GM18951 (cell line): ENCODE data around the gene HSF4.
A peak's percentile ranks its signal among the peaks of the same experiment; 100 is the strongest.

Experiments
- POLR2A ChIP-seq: IDR thresholded peaks from 4 replicates; pipeline ENCODE4 v1.6.1; 2011; ENCODE audit warnings: mild to moderate bottlenecking; ENCODE audit not compliant: insufficient read length, insufficient read depth; ENCODE audit errors: extremely low read depth
- in situ Hi-C: fragments of 300-500 bp; cut with MboI; formaldehyde crosslinking; loops from one replicate; pipeline ENCODE4 v1.12.0; 2022; ENCODE audit warnings: low sequenced_read_pairs, mixed read lengths, inconsistent platforms; ENCODE audit not compliant: unreplicated experiment

The HSF4 gene

GRCh38 chr16:67146523-67147357, 17.8 kb upstream of the HSF4 start:
- TF ChIP-seq POLR2A, result no peak
- in situ Hi-C loops, result no loop called here

GRCh38 chr16:67147437-67148140, 17.0 kb upstream of the HSF4 start:
- in situ Hi-C loops, result no loop called here
- TF ChIP-seq POLR2A, result no peak

- in situ Hi-C loops, result no loop called here
- TF ChIP-seq POLR2A, result no peak
These were observed 16.3 kb upstream of the HSF4 start for GRCh38 chr16:67148221-67148620.

- in situ Hi-C loops, result no loop called here
- no peak for TF ChIP-seq POLR2A
These were observed 15.8 kb upstream of the HSF4 start for GRCh38 chr16:67148656-67149275.

GRCh38 chr16:67149276-67150046, 15.1 kb upstream of the HSF4 start:
- in situ Hi-C loops, result no loop called here

GRCh38 chr16:67150047-67150832, 14.3 kb upstream of the HSF4 start:
- in situ Hi-C loops, result no loop called here
- TF ChIP-seq POLR2A, result no peak

More at GRCh38 chr16:67149276-67150046, 15.1 kb upstream of the HSF4 start:
- TF ChIP-seq POLR2A, result no peak

- peak; percentile 53 for TF ChIP-seq POLR2A
- in situ Hi-C loops, result no loop called here
These were observed 13.6 kb upstream of the HSF4 start, which contains the start of gene B3GNT9 for GRCh38 chr16:67150833-67151396. Gene B3GNT9, minus strand, starts transcription at chr16:67150998. Its CDS starts 513 bp downstream, at chr16:67150485.

- no peak for TF ChIP-seq POLR2A
- in situ Hi-C loops, result no loop called here
These were observed 13.0 kb upstream of the HSF4 start for GRCh38 chr16:67151431-67152097.

GRCh38 chr16:67154578-67155294, 9.8 kb upstream of the HSF4 start:
- no peak for TF ChIP-seq POLR2A
- in situ Hi-C loops, result no loop called here

- in situ Hi-C loops, result no loop called here
- no peak for TF ChIP-seq POLR2A
These were observed 9.0 kb upstream of the HSF4 start for GRCh38 chr16:67155295-67156142.

GRCh38 chr16:67156143-67156844, 8.3 kb upstream of the HSF4 start:
- in situ Hi-C loops, result no loop called here
- no peak for TF ChIP-seq POLR2A
